Measurements from ENCODE around the gene MAEL.

DNA sequence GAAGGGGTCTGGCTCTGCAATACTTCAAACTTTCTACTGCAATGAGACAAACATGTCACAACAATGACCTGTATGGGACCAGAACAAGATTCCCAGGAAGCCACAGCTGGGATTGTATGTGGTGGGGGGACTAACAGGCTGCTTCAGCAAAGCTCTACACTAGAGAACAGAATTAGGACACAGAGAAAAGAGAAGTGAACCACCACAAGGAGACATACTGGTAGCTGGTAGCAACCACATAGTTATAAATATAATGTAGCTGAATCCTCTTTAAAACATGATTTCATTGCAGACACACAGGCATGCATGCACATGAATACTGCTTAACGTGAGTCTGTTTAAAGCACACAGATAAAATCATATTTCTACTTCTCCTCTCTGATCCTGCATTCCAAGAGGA lies 10.3 kb upstream of the MAEL start:
- TF ChIP-seq, protein P1, sequence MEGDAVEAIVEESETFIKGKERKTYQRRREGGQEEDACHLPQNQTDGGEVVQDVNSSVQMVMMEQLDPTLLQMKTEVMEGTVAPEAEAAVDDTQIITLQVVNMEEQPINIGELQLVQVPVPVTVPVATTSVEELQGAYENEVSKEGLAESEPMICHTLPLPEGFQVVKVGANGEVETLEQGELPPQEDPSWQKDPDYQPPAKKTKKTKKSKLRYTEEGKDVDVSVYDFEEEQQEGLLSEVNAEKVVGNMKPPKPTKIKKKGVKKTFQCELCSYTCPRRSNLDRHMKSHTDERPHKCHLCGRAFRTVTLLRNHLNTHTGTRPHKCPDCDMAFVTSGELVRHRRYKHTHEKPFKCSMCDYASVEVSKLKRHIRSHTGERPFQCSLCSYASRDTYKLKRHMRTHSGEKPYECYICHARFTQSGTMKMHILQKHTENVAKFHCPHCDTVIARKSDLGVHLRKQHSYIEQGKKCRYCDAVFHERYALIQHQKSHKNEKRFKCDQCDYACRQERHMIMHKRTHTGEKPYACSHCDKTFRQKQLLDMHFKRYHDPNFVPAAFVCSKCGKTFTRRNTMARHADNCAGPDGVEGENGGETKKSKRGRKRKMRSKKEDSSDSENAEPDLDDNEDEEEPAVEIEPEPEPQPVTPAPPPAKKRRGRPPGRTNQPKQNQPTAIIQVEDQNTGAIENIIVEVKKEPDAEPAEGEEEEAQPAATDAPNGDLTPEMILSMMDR (conservative IDR thresholded peaks at IDR 0.05 in 1 of 2, IDR thresholded peaks at IDR 0.05 in 1 of 2; ENCODE audit: extremely low read depth in 1 of 2, insufficient read depth in 1 of 2, low read depth in 1 of 2, low read length in 2 of 2), result no peak
- no peak for TF ChIP-seq EZH2 (IDR thresholded peaks at IDR 0.05; ENCODE audit: borderline replicate concordance, low read length)

Data from mammary epithelial cell (primary cell).